Mesenchymal stem cell (in vitro differentiated cells and primary cell): ENCODE results near the gene GP1BB.

Experiments
- DNase-seq: peaks from one replicate; pipeline ENCODE4 v3.0.0-alpha.2; 2013
- H2AFZ ChIP-seq: one replicate; pipeline ENCODE4 v1.6.1; 2013; ENCODE audit warnings: low read depth, mild to moderate bottlenecking, control low read depth, inconsistent platforms, low read length, moderate library complexity
- H2AK5ac ChIP-seq: 2 replicates; pipeline ENCODE4 v1.6.1; 2013; ENCODE audit warnings: low read length, moderate library complexity, mild to moderate bottlenecking, inconsistent platforms; ENCODE audit not compliant: severe bottlenecking
- H2BK120ac ChIP-seq: one replicate; pipeline ENCODE4 v1.6.1; 2013; ENCODE audit warnings: low read depth, mild to moderate bottlenecking, inconsistent platforms, low read length, moderate library complexity
- H2BK12ac ChIP-seq, 2 experiments: one replicate each; pipeline ENCODE4 v1.6.1; 2013; ENCODE audit warnings: inconsistent platforms in 2 of 2, low read length in 2 of 2, mild to moderate bottlenecking in 2 of 2, moderate library complexity in 2 of 2, control low read depth in 1 of 2
- H2BK15ac ChIP-seq: one replicate; pipeline ENCODE4 v1.6.1; 2013; ENCODE audit warnings: mild to moderate bottlenecking, low read depth, inconsistent platforms; ENCODE audit not compliant: poor library complexity, severe bottlenecking
- H2BK5ac ChIP-seq: 2 replicates; pipeline ENCODE4 v1.6.1; 2013; ENCODE audit warnings: low read depth, mild to moderate bottlenecking, low read length, control low read depth, inconsistent platforms; ENCODE audit not compliant: poor library complexity, severe bottlenecking
- H3K14ac ChIP-seq, 2 experiments: one replicate each; pipeline ENCODE4 v1.6.1; 2013; ENCODE audit warnings: inconsistent platforms in 2 of 2, low read length in 2 of 2, control low read depth in 1 of 2, mild to moderate bottlenecking in 1 of 2, moderate library complexity in 1 of 2
- H3K18ac ChIP-seq, 2 experiments: one replicate each; pipeline ENCODE4 v1.6.1; 2013; ENCODE audit warnings: inconsistent platforms in 2 of 2, low read length in 2 of 2, control low read depth in 1 of 2, low read depth in 1 of 2, mild to moderate bottlenecking in 1 of 2
- H3K23ac ChIP-seq, 2 experiments: one replicate each; pipeline ENCODE4 v1.6.1; 2013; ENCODE audit warnings: inconsistent platforms in 2 of 2, low read length in 2 of 2, mild to moderate bottlenecking in 2 of 2, moderate library complexity in 2 of 2, control low read depth in 1 of 2
- H3K27ac ChIP-seq: 2 replicates; pipeline ENCODE4 v1.5.1; 2013; ENCODE audit warnings: mild to moderate bottlenecking, moderate library complexity, low read length, control low read depth, inconsistent platforms; ENCODE audit not compliant: poor library complexity, severe bottlenecking
- H3K27me3 ChIP-seq, 2 experiments: 2 replicates each; pipeline versions ENCODE4 v1.6.1 to v1.7.0; 2013; ENCODE audit warnings: low read length in 2 of 2, mild to moderate bottlenecking in 2 of 2, moderate library complexity in 2 of 2, control low read depth in 1 of 2, inconsistent platforms in 1 of 2; ENCODE audit not compliant: control insufficient read depth in 1 of 2, insufficient read depth in 1 of 2
- H3K36me3 ChIP-seq, 2 experiments: 2 replicates each; pipeline versions ENCODE4 v1.6.1 to v1.7.0; 2013; ENCODE audit warnings: low read length in 2 of 2, control low read depth in 1 of 2, inconsistent platforms in 1 of 2, low read depth in 1 of 2, mild to moderate bottlenecking in 1 of 2; ENCODE audit not compliant: insufficient read depth in 2 of 2, control insufficient read depth in 1 of 2
- H3K4ac ChIP-seq, 2 experiments: one replicate each; pipeline ENCODE4 v1.6.1; 2013; ENCODE audit warnings: inconsistent platforms in 2 of 2, low read length in 2 of 2, mild to moderate bottlenecking in 2 of 2, moderate library complexity in 2 of 2, control low read depth in 1 of 2, low read depth in 1 of 2
- H3K4me1 ChIP-seq: 2 replicates; pipeline ENCODE4 v1.6.1; 2013; ENCODE audit warnings: low read depth, low read length, control low read depth; ENCODE audit not compliant: control insufficient read depth, insufficient read depth
- H3K4me2 ChIP-seq: 2 replicates; pipeline ENCODE4 v1.6.1; 2013; ENCODE audit warnings: low read length, mild to moderate bottlenecking, inconsistent platforms; ENCODE audit not compliant: poor library complexity, severe bottlenecking
- H3K4me3 ChIP-seq, 2 experiments: 2 replicates each; pipeline versions ENCODE4 v1.5.1 to v1.7.0; 2013; ENCODE audit warnings: low read length in 2 of 2, mild to moderate bottlenecking in 2 of 2, control low read depth in 1 of 2, low read depth in 1 of 2; ENCODE audit not compliant: insufficient read depth in 1 of 2
- H3K79me1 ChIP-seq: replicated peaks from 2 replicates; pipeline ENCODE4 v1.6.1; 2013; ENCODE audit warnings: mild to moderate bottlenecking, control low read depth, low read length, inconsistent platforms; ENCODE audit not compliant: poor library complexity, severe bottlenecking
- H3K9ac ChIP-seq: 2 replicates; pipeline ENCODE4 v1.7.0; 2013; ENCODE audit warnings: mild to moderate bottlenecking, low read length, moderate library complexity
- H3K9me3 ChIP-seq: 2 replicates; pipeline ENCODE4 v1.7.0; 2013; ENCODE audit warnings: mild to moderate bottlenecking, low read length; ENCODE audit not compliant: control insufficient read depth
- H4K8ac ChIP-seq: one replicate; pipeline ENCODE4 v1.6.1; 2013; ENCODE audit warnings: inconsistent platforms, mild to moderate bottlenecking, low read length, moderate library complexity
- H4K91ac ChIP-seq: one replicate; pipeline ENCODE4 v1.6.1; 2013; ENCODE audit warnings: mild to moderate bottlenecking, low read length, inconsistent platforms
- WGBS: methylation state at CpG from one replicate; pipeline ENCODE4 v1.1.7; 2013; ENCODE audit warnings: mixed read lengths; 5-methylcytosine and 5-hydroxymethylcytosine counted together

GP1BB gene

GRCh38 chr22:19758896-19759426, 35.6 kb downstream of the GP1BB start:
- Histone ChIP-seq H3K4ac (no peak overlapping the region), H3K27me3 (peaks cover 76 to 87% of the 10 kb centered on the region in 2 experiments), H2AK5ac (no peak overlapping the region), H3K14ac (no peak overlapping the region), H2BK5ac (no peak overlapping the region), H3K4me3 (no peak overlapping the region), H3K79me1 (no peaks in the 10 kb centered on the region), H3K27ac (no peak overlapping the region), H2BK15ac (no peak overlapping the region), H4K91ac (no peak overlapping the region), H2AFZ (no peak overlapping the region), H3K4me1 (peaks cover 36% of the 10 kb centered on the region), H3K23ac (no peak overlapping the region), H3K4me2 (no peak overlapping the region), H3K18ac (no peak overlapping the region), H3K9me3 (no peaks in the 10 kb centered on the region), H2BK120ac (no peak overlapping the region), H3K9ac (no peak overlapping the region), H4K8ac (no peak overlapping the region), H2BK12ac (no peak overlapping the region), H3K36me3 (peaks cover 0 to 5% of the 10 kb centered on the region in 2 experiments)
- no peak for DNase-seq
- 3% methylated on average over 21 of the region's 21 CpGs for WGBS

GRCh38 chr22:19759427-19760057, 36.2 kb downstream of the GP1BB start:
- Histone ChIP-seq H4K8ac (no peak overlapping the region), H3K9me3 (no peaks in the 10 kb centered on the region), H2BK5ac (no peak overlapping the region), H3K27ac (no peak overlapping the region), H3K36me3 (peaks cover 0 to 5% of the 10 kb centered on the region in 2 experiments), H3K9ac (peak overlapping the region; percentile 45), H4K91ac (no peak overlapping the region), H3K4me1 (peaks cover 36% of the 10 kb centered on the region), H2AK5ac (no peak overlapping the region), H2BK120ac (no peak overlapping the region), H3K4me2 (peak overlapping the region; percentile 14), H2BK15ac (no peak overlapping the region), H2BK12ac (no peak overlapping the region), H3K79me1 (no peaks in the 10 kb centered on the region), H3K4ac (no peak overlapping the region), H3K23ac (peak overlapping the region in 1 of 2 experiments; percentile 91), H2AFZ (no peak overlapping the region), H3K18ac (no peak overlapping the region), H3K27me3 (peaks cover 76 to 87% of the 10 kb centered on the region in 2 experiments), H3K4me3 (peak overlapping the region in 1 of 2 experiments; percentile 53), H3K14ac (no peak overlapping the region)
- DNase-seq, result no peak
- 2% methylated on average over 39 of the region's 43 CpGs for WGBS

- Histone ChIP-seq H3K23ac (peak within 1 kb of the TSS in 1 of 2 experiments; percentile 91), H3K4ac (no peak within 1 kb of the TSS), H2BK15ac (no peak within 1 kb of the TSS), H3K79me1 (no peaks in the 10 kb centered on the region), H3K36me3 (peaks cover 0 to 5% of the 10 kb centered on the region in 2 experiments), H3K4me3 (peak within 1 kb of the TSS in 1 of 2 experiments; percentile 53), H3K4me2 (peak within 1 kb of the TSS; percentile 74), H3K14ac (no peak within 1 kb of the TSS), H2AFZ (no peak within 1 kb of the TSS), H2BK120ac (no peak within 1 kb of the TSS), H2BK12ac (no peak within 1 kb of the TSS), H3K27ac (no peak within 1 kb of the TSS), H3K9me3 (no peaks in the 10 kb centered on the region), H2AK5ac (no peak within 1 kb of the TSS), H3K18ac (no peak within 1 kb of the TSS), H4K8ac (no peak within 1 kb of the TSS), H4K91ac (no peak within 1 kb of the TSS), H3K9ac (peak within 1 kb of the TSS; percentile 45), H2BK5ac (no peak within 1 kb of the TSS), H3K4me1 (peaks cover 35% of the 10 kb centered on the region), H3K27me3 (peaks cover 78 to 88% of the 10 kb centered on the region in 2 experiments)
- 1% methylated on average over 24 of the region's 79 CpGs for WGBS
- DNase-seq, result no peak
Measured at GRCh38 chr22:19760058-19760950, 37.0 kb downstream of the GP1BB start, which contains the start of gene TBX1. TBX1 (plus strand) TSS chr22:19760778; CDS start chr22:19760844, 66 bp downstream.
